IMR-90 (cell line): ENCODE measurements around the gene PSMB5. TPM values are rescaled to one million over a fixed set of nuclear protein-coding genes. Genes with fewer than 3 reads are reported as not detected.

Experiments
- ATAC-seq: fragments of 200-7000 bp; cut with Tn5 transposase; 2 replicates; pipeline ENCODE4 v1.9.1; 2020; ENCODE audit warnings: low read depth, mild to moderate bottlenecking, moderate library complexity
- BruUV-seq: library from RNA; stranded (reverse); fragments of 400-500 nt; replicated peaks from 2 replicates; lab custom pipeline; 2021; lab: Mats Ljungman, UMichigan
- CTCF ChIA-PET: fragments of 300-600 bp; formaldehyde crosslinking; extraction: SDS; loops from one replicate; lab custom pipeline; 2021; ENCODE audit warnings: antibody characterized with exemption; lab: Yijun Ruan, JAX
- POLR2A ChIA-PET: fragments of 300-600 bp; sonication (Branson Sonifier 250); formaldehyde crosslinking; loops from one replicate; lab custom pipeline; 2022; ENCODE audit warnings: antibody characterized with exemption; ENCODE audit not compliant: unreplicated experiment; lab: Charles Lee
- DNase-seq: peaks from one replicate; pipeline ENCODE4 v3.0.0; 2013
- H2AFZ ChIP-seq: replicated peaks from 2 replicates; pipeline ENCODE3; 2013; ENCODE audit warnings: low read length, mild to moderate bottlenecking; ENCODE audit not compliant: poor library complexity
- H2AK5ac ChIP-seq: 2 replicates; pipeline ENCODE4 v1.6.1; 2013; ENCODE audit warnings: low read depth, low read length, inconsistent platforms
- H2AK9ac ChIP-seq: replicated peaks from 2 replicates; pipeline ENCODE3; 2013; ENCODE audit warnings: mild to moderate bottlenecking, low read depth, low read length, moderate library complexity; ENCODE audit not compliant: poor library complexity
- H2BK120ac ChIP-seq: 2 replicates; pipeline ENCODE4 v1.6.1; 2013; ENCODE audit warnings: low read depth, low read length, inconsistent platforms
- H2BK15ac ChIP-seq: 3 replicates; pipeline ENCODE4 v1.6.1; 2013; ENCODE audit warnings: low read depth, low read length, inconsistent platforms
- H2BK20ac ChIP-seq: 2 replicates; pipeline ENCODE4 v1.6.1; 2013; ENCODE audit warnings: low read depth, mild to moderate bottlenecking, inconsistent platforms, low read length, moderate library complexity
- H2BK5ac ChIP-seq: 2 replicates; pipeline ENCODE4 v1.6.1; 2013; ENCODE audit warnings: mild to moderate bottlenecking, low read depth, low read length, inconsistent platforms; ENCODE audit not compliant: poor library complexity, severe bottlenecking
- H3K14ac ChIP-seq: replicated peaks from 2 replicates; pipeline ENCODE4 v1.6.1; 2013; ENCODE audit warnings: low read depth, low read length, inconsistent platforms
- H3K18ac ChIP-seq: 2 replicates; pipeline ENCODE4 v1.6.1; 2013; ENCODE audit warnings: low read depth, low read length, control low read depth
- H3K23ac ChIP-seq: 2 replicates; pipeline ENCODE4 v1.6.1; 2013; ENCODE audit warnings: low read depth, low read length, inconsistent platforms
- H3K27ac ChIP-seq: 2 replicates; pipeline ENCODE4 v1.5.1; 2013; ENCODE audit warnings: mild to moderate bottlenecking, control low read depth, low read length; ENCODE audit not compliant: insufficient read depth
- H3K27me3 ChIP-seq: 2 replicates; pipeline ENCODE4 v1.6.1; 2013; ENCODE audit warnings: low read length; ENCODE audit not compliant: control insufficient read depth, insufficient read depth
- H3K36me3 ChIP-seq: 2 replicates; pipeline ENCODE4 v1.6.1; 2013; ENCODE audit warnings: low read length, mixed read lengths; ENCODE audit not compliant: control insufficient read depth, insufficient read depth
- H3K4ac ChIP-seq: 2 replicates; pipeline ENCODE4 v1.6.1; 2013; ENCODE audit warnings: low read depth, low read length, inconsistent platforms
- H3K4me1 ChIP-seq: 2 replicates; pipeline ENCODE4 v1.6.1; 2013; ENCODE audit warnings: low read length, mixed read lengths; ENCODE audit not compliant: control insufficient read depth, insufficient read depth
- H3K4me2 ChIP-seq: 2 replicates; pipeline ENCODE4 v1.6.1; 2013; ENCODE audit warnings: low read depth, mild to moderate bottlenecking, control low read depth, low read length, moderate library complexity
- H3K4me3 ChIP-seq: 2 replicates; pipeline ENCODE4 v1.5.1; 2013; ENCODE audit warnings: low read depth, mild to moderate bottlenecking, control low read depth, low read length, moderate library complexity; ENCODE audit not compliant: insufficient read depth
- H3K56ac ChIP-seq: 2 replicates; pipeline ENCODE4 v1.6.1; 2013; ENCODE audit warnings: low read length, inconsistent platforms; ENCODE audit not compliant: insufficient read depth; ENCODE audit errors: extremely low read depth
- H3K79me1 ChIP-seq, 2 experiments: 2 replicates each; pipeline ENCODE4 v1.6.1; 2013; ENCODE audit warnings: low read length in 2 of 2, inconsistent platforms in 1 of 2, low read depth in 1 of 2
- H3K9ac ChIP-seq: 2 replicates; pipeline ENCODE4 v1.6.1; 2013; ENCODE audit warnings: low read depth, low read length, control low read depth
- H3K9me1 ChIP-seq: 2 replicates; pipeline ENCODE4 v1.6.1; 2013; ENCODE audit warnings: low read length, inconsistent platforms; ENCODE audit not compliant: insufficient read depth
- H3K9me3 ChIP-seq: 2 replicates; pipeline ENCODE4 v1.6.1; 2013; ENCODE audit warnings: low read length; ENCODE audit not compliant: control insufficient read depth, insufficient read depth
- H4K20me1 ChIP-seq: 2 replicates; pipeline ENCODE4 v1.6.1; 2013; ENCODE audit warnings: low read length, inconsistent platforms; ENCODE audit not compliant: insufficient read depth
- H4K5ac ChIP-seq: 2 replicates; pipeline ENCODE4 v1.6.1; 2013; ENCODE audit warnings: mild to moderate bottlenecking, low read depth, low read length, control low read depth
- H4K8ac ChIP-seq, 2 experiments: 2 replicates each; pipeline ENCODE4 v1.6.1; 2013; ENCODE audit warnings: low read depth in 2 of 2, low read length in 2 of 2, control low read depth in 1 of 2, inconsistent platforms in 1 of 2
- H4K91ac ChIP-seq: 2 replicates; pipeline ENCODE4 v1.6.1; 2013; ENCODE audit warnings: low read depth, low read length, inconsistent platforms; ENCODE audit not compliant: insufficient read depth
- CHD1 ChIP-seq: IDR thresholded peaks from 2 replicates; pipeline ENCODE4 v1.6.1; 2012; ENCODE audit warnings: low read depth, low read length, improper control_type of control experiment
- CTCF ChIP-seq: conservative IDR thresholded peaks from 2 replicates; pipeline ENCODE4 v1.5.1; 2012; ENCODE audit warnings: mild to moderate bottlenecking, low read depth, low read length, improper control_type of control experiment
- MAFK ChIP-seq: IDR thresholded peaks from 2 replicates; pipeline ENCODE4 v1.6.1; 2012; ENCODE audit warnings: low read depth, low read length, improper control_type of control experiment
- NFE2L2 ChIP-seq: fragments of 150-350 bp; IDR thresholded peaks from 2 replicates; pipeline ENCODE4 v1.6.1; 2016; ENCODE audit warnings: low read depth, mild to moderate bottlenecking, low read length
- RAD21 ChIP-seq: IDR thresholded peaks from 2 replicates; pipeline ENCODE4 v1.6.1; 2012; ENCODE audit warnings: low read length, improper control_type of control experiment
- RCOR1 ChIP-seq: IDR thresholded peaks from 2 replicates; pipeline ENCODE4 v1.6.1; 2012; ENCODE audit warnings: mild to moderate bottlenecking, low read length, improper control_type of control experiment; ENCODE audit not compliant: insufficient replicate concordance
- RFX5 ChIP-seq: IDR thresholded peaks from 2 replicates; pipeline ENCODE4 v1.8.0; 2012; ENCODE audit warnings: low read depth, mild to moderate bottlenecking, low read length, moderate library complexity
- SMC3 ChIP-seq: fragments of 150-350 bp; IDR thresholded peaks from 2 replicates; pipeline ENCODE4 v1.6.1; 2016; ENCODE audit warnings: low read depth, mild to moderate bottlenecking, antibody characterized with exemption, low read length, moderate library complexity
- USF2 ChIP-seq: fragments of 150-350 bp; IDR thresholded peaks from 2 replicates; pipeline ENCODE4 v1.6.1; 2017; ENCODE audit warnings: mild to moderate bottlenecking, antibody characterized with exemption, low read length, low read depth
- WGBS, 2 experiments: methylation state at CpG; one replicate each; pipeline versions ENCODE4 v1.1.5 to v1.1.7; 2013; ENCODE audit warnings: missing lambda C conversion rate in 2 of 2; ENCODE audit not compliant: insufficient read length in 1 of 2; ENCODE audit errors: extremely low coverage in 2 of 2; 5-methylcytosine and 5-hydroxymethylcytosine counted together
- dilution Hi-C: fragments of 300-500 bp; cut with HindIII; formaldehyde crosslinking; loops from one replicate; pipeline ENCODE4 v1.14.3; 2018; ENCODE audit warnings: low sequenced_read_pairs; ENCODE audit not compliant: unreplicated experiment
- in situ Hi-C: fragments of 300-500 bp; cut with MboI; formaldehyde crosslinking; loops from 3 replicates; pipeline ENCODE4 v1.14.3; 2019; ENCODE audit warnings: low sequenced_read_pairs, inconsistent platforms, mixed read lengths
- intact Hi-C: fragments of 100-400 bp; cut with micrococcal nuclease; formaldehyde crosslinking; loops from 2 replicates; pipeline ENCODE4 v1.10.0; 2022
- polyA plus RNA-seq, 3 experiments: library from polyadenylated mRNA; depleted of rRNA; stranded (reverse); fragments of >200 nt; gene quantifications; 2 replicates each; pipeline ENCODE4 v1.2.3, GENCODE V29; 2012; ENCODE audit warnings: low replicate concordance in 1 of 3
- total RNA-seq: library from RNA; depleted of rRNA; stranded (reverse); fragments of >200 nt; gene quantifications from 2 replicates; pipeline ENCODE4 v1.2.3, GENCODE V29; 2012

Gene PSMB5
- total and polyA plus RNA-seq, 2 of the 4 experiments (the other 2 are of a cell fraction) = 310 to 321 TPM

GRCh38 chr14:23044840-23045239, 10.1 kb upstream of the PSMB5 start:
- Histone ChIP-seq H4K20me1 (no peaks in the 10 kb centered on the region), H3K56ac (no peak overlapping the region), H3K9ac (no peak overlapping the region), H3K36me3 (no peaks in the 10 kb centered on the region), H3K14ac (no peak overlapping the region), H2AK5ac (no peak overlapping the region), H3K9me1 (peaks cover 12% of the 10 kb centered on the region), H3K4me2 (no peak overlapping the region), H4K91ac (no peak overlapping the region), H3K27me3 (no peaks in the 10 kb centered on the region), H2BK120ac (no peak overlapping the region), H4K8ac (no peak overlapping the region), H4K5ac (no peak overlapping the region), H3K23ac (no peak overlapping the region), H3K9me3 (no peaks in the 10 kb centered on the region), H2BK15ac (no peak overlapping the region), H2BK5ac (no peak overlapping the region), H3K4ac (no peak overlapping the region), H3K18ac (no peak overlapping the region), H3K79me1 (no peaks in the 10 kb centered on the region), H3K27ac (no peak overlapping the region), H2BK20ac (no peak overlapping the region), H3K4me1 (peaks cover 7% of the 10 kb centered on the region), H2AK9ac (no peak overlapping the region), H2AFZ (no peak overlapping the region), H3K4me3 (no peak overlapping the region)
- no peak for ATAC-seq
- dilution Hi-C loops (no loop called here), intact Hi-C loops (no loop called here), in situ Hi-C loops (no loop called here)
- 63% methylated on average over 1 of the region's 8 CpGs; no CpG with 5 or more reads in 1 of the 2 experiments for WGBS, 2 experiments
- no peak for DNase-seq
- POLR2A ChIA-PET = no interaction called here
- CTCF ChIA-PET = no interaction called here
- no TSS peak for BruUV-seq
- TF ChIP-seq CTCF (no peak), USF2 (no peak), RFX5 (no peak), RCOR1 (no peak), MAFK (no peak), NFE2L2 (no peak), CHD1 (no peak), RAD21 (no peak), SMC3 (no peak)
